DND-41 (cell line): ENCODE data around the gene RELA.

ENCODE experiments used
- ATAC-seq: fragments of 200-7000 bp; cut with Tn5 transposase; 3 replicates; pipeline ENCODE4 v1.9.1; 2021; ENCODE audit warnings: low read depth; ENCODE audit not compliant: insufficient read depth
- DNase-seq: peaks from one replicate; pipeline ENCODE4 v3.0.0-alpha.2; 2020
- H2AFZ ChIP-seq: 2 replicates; pipeline ENCODE4 v1.6.0; 2012; ENCODE audit warnings: low read depth, low read length
- H3K27ac ChIP-seq: 2 replicates; pipeline ENCODE4 v1.5.1; 2012; ENCODE audit warnings: low read length, inconsistent platforms
- H3K27me3 ChIP-seq: fragments of 200-600 bp; sonication (generic); 2 replicates; pipeline ENCODE4 v1.6.0; 2012; ENCODE audit warnings: low read length, mild to moderate bottlenecking, inconsistent platforms; ENCODE audit not compliant: insufficient read depth, poor library complexity
- H3K36me3 ChIP-seq: 2 replicates; pipeline ENCODE4 v1.5.1; 2012; ENCODE audit warnings: low read length, inconsistent platforms; ENCODE audit not compliant: insufficient read depth
- H3K4me1 ChIP-seq: 2 replicates; pipeline ENCODE4 v1.5.1; 2012; ENCODE audit warnings: mild to moderate bottlenecking, low read length; ENCODE audit not compliant: insufficient read depth
- H3K4me2 ChIP-seq: 2 replicates; pipeline ENCODE4 v1.6.0; 2012; ENCODE audit warnings: mild to moderate bottlenecking, moderate library complexity, low read length, inconsistent platforms; ENCODE audit not compliant: insufficient read depth
- H3K4me3 ChIP-seq, 2 experiments: fragments of 200-600 bp in 1 of 2; shearing (Covaris generic) in 1 of 2; 2 replicates each; pipeline ENCODE4 v1.5.1; 2012 to 2016; ENCODE audit warnings: inconsistent platforms in 2 of 2, low read length in 2 of 2, mild to moderate bottlenecking in 2 of 2, low read depth in 1 of 2, moderate library complexity in 1 of 2
- H3K79me2 ChIP-seq: 2 replicates; pipeline ENCODE4 v1.6.0; 2012; ENCODE audit warnings: low read length, inconsistent platforms; ENCODE audit not compliant: insufficient read depth
- H3K9ac ChIP-seq: 2 replicates; pipeline ENCODE4 v1.6.0; 2012; ENCODE audit warnings: low read depth, mild to moderate bottlenecking, inconsistent platforms, low read length, moderate library complexity
- H3K9me3 ChIP-seq: 2 replicates; pipeline ENCODE4 v1.5.1; 2012; ENCODE audit warnings: low read length, moderate library complexity, mild to moderate bottlenecking, inconsistent platforms; ENCODE audit not compliant: insufficient read depth, severe bottlenecking
- H4K20me1 ChIP-seq: 2 replicates; pipeline ENCODE4 v1.6.0; 2012; ENCODE audit warnings: low read length; ENCODE audit not compliant: insufficient read depth
- CTCF ChIP-seq: IDR thresholded peaks from 2 replicates; pipeline ENCODE4 v1.5.1; 2012; ENCODE audit warnings: borderline replicate concordance, low read length, moderate library complexity, mild to moderate bottlenecking; ENCODE audit not compliant: poor library complexity, severe bottlenecking; ENCODE audit errors: extremely low read depth
- EZH2 ChIP-seq: IDR thresholded peaks from 3 replicates; pipeline ENCODE4 v1.6.1; 2012; ENCODE audit warnings: borderline replicate concordance, low read depth, mild to moderate bottlenecking, moderate library complexity, low read length, inconsistent platforms; ENCODE audit not compliant: severe bottlenecking

RELA gene

GRCh38 chr11:65649656-65650546, 12.8 kb downstream of the RELA start:
- Histone ChIP-seq H3K9me3 (no peaks in the 10 kb centered on the region), H3K79me2 (peaks cover 6% of the 10 kb centered on the region), H3K4me1 (peaks cover 34% of the 10 kb centered on the region), H3K27ac (no peak overlapping the region), H2AFZ (no peak overlapping the region), H3K9ac (no peak overlapping the region), H3K4me2 (no peak overlapping the region), H3K27me3 (no peaks in the 10 kb centered on the region), H3K4me3 (no peak overlapping the region), H3K36me3 (peaks cover 41% of the 10 kb centered on the region), H4K20me1 (no peaks in the 10 kb centered on the region)
- DNase-seq (no peak), ATAC-seq (no peak)
- TF ChIP-seq EZH2: no peak
- no peak for TF ChIP-seq CTCF

DNA sequence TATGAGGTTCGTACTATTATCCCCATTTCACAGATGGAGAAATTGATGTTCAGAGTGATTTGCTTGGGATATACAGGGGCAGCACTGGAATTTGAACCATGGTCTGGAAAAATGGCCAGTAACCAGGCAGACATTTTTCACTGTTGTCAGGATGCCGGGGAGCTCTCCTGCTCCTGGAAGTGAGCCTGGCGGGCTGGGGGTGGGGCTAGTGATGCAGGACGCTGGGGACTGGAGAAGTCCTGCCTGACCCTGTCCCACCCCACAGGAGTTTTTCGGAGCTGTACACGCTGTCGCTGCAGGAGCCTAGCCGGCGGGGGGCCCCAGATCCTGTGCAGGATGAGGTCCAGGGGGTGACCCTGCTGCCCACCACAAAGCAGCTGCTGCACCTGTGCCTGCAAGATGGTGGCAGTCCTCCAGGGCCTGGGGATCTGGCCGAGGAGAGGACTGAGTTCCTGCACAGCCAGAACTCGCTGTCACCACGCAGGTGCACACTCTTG, 13.7 kb downstream of the RELA start:
- Histone ChIP-seq H3K27me3 (no peaks in the 10 kb centered on the region), H3K4me2 (no peak overlapping the region), H3K79me2 (peaks cover 6% of the 10 kb centered on the region), H3K9ac (no peak overlapping the region), H3K36me3 (peaks cover 33% of the 10 kb centered on the region), H4K20me1 (no peaks in the 10 kb centered on the region), H3K27ac (no peak overlapping the region), H3K4me3 (no peak overlapping the region), H2AFZ (no peak overlapping the region), H3K9me3 (no peaks in the 10 kb centered on the region), H3K4me1 (peaks cover 25% of the 10 kb centered on the region)
- ATAC-seq (no peak), DNase-seq (no peak)
- no peak for TF ChIP-seq EZH2

DNA sequence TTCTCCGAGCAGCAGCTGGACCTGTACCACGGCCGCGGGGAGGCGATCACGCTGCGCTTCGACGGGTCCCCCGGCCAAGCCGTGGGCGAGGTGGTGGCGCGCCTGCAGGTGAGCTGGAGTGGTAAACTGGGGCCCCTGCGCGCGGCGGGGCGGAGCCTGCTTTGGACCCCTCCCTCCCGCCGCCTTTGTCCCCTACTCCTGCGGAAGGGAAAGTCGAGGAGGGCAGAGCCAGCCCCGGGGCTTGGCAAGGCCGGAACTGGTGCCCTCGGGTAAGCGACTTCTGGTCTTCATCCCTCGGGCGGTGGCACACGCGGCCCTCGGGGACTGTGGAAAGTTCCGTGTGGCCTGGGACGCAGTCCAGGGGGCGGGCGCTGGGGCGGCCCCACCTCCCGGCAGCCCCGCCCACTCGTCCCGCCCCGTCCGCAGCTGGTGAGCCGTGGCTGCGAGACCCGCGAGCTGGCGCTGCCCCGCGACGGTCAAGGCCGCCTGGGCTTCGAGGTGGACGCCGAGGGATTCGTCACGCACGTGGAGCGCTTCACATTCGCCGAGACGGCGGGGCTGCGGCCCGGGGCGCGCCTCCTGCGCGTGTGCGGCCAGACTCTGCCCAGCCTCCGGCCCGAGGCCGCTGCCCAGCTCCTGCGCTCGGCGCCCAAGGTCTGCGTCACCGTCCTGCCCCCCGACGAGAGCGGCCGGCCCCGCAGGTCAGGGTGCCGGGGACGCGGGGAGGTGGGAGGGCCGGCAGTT, 15.6 kb downstream of the RELA start:
- no peaks in the 10 kb centered on the region for H3K27me3 ChIP-seq
- H3K36me3 ChIP-seq: peaks cover 32% of the 10 kb centered on the region
- ATAC-seq: no peak
- TF ChIP-seq EZH2: no peak
- no peak for TF ChIP-seq CTCF
- no peak overlapping the region for H3K9ac ChIP-seq
- H3K9me3 ChIP-seq: no peaks in the 10 kb centered on the region
- H4K20me1 ChIP-seq: no peaks in the 10 kb centered on the region
- H3K4me3 ChIP-seq: no peak overlapping the region
- DNase-seq: no peak
- no peak overlapping the region for H3K4me2 ChIP-seq
- H3K27ac ChIP-seq: no peak overlapping the region
- no peak overlapping the region for H2AFZ ChIP-seq
- H3K79me2 ChIP-seq: no peaks in the 10 kb centered on the region
- H3K4me1 ChIP-seq: peaks cover 8% of the 10 kb centered on the region

DNA sequence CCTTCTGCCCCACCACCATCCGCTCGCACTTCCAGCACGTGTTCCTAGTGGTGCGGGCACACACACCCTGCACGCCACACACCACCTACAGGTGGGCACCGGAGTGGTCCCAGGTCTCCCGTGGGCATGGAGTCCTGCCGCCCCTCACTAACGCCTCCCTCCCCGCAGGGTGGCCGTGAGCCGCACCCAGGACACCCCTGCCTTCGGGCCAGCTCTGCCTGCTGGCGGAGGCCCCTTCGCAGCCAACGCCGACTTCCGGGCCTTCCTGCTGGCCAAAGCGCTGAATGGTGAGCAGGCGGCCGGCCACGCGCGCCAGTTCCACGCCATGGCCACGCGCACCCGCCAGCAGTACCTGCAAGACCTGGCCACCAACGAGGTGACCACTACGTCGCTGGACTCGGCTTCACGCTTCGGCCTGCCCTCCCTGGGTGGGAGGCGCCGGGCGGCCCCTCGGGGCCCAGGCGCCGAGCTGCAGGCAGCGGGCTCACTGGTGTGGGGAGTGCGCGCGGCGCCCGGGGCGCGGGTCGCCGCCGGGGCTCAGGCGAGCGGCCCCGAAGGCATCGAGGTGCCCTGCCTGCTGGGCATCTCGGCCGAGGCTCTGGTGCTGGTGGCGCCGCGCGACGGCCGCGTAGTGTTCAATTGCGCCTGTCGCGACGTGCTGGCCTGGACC, 16.3 kb downstream of the RELA start:
- DNase-seq: no peak
- Histone ChIP-seq H4K20me1 (no peaks in the 10 kb centered on the region), H2AFZ (no peak overlapping the region), H3K79me2 (no peaks in the 10 kb centered on the region), H3K9ac (no peak overlapping the region), H3K4me2 (no peak overlapping the region), H3K9me3 (no peaks in the 10 kb centered on the region), H3K36me3 (peaks cover 38% of the 10 kb centered on the region), H3K27me3 (no peaks in the 10 kb centered on the region), H3K4me1 (peaks cover under 1% of the 10 kb centered on the region), H3K4me3 (no peak overlapping the region), H3K27ac (no peak overlapping the region)
- no peak for TF ChIP-seq EZH2
- no peak for TF ChIP-seq CTCF
- no peak for ATAC-seq
